Neural progenitor cell (in vitro differentiated cells): ENCODE data around the gene MUC7.

ENCODE experiments used
- EZH2phosphoT487 ChIP-seq: fragments of 200-600 bp; sonication (generic); IDR thresholded peaks from 2 replicates; pipeline ENCODE4 v1.6.1; 2017; ENCODE audit warnings: antibody characterized with exemption
- TF ChIP-seq, protein P1 (sequence below): fragments of 200-600 bp; sonication (generic); IDR thresholded peaks from 2 replicates; pipeline ENCODE4 v1.5.1; 2017; ENCODE audit warnings: antibody characterized with exemption, mild to moderate bottlenecking

DNA sequence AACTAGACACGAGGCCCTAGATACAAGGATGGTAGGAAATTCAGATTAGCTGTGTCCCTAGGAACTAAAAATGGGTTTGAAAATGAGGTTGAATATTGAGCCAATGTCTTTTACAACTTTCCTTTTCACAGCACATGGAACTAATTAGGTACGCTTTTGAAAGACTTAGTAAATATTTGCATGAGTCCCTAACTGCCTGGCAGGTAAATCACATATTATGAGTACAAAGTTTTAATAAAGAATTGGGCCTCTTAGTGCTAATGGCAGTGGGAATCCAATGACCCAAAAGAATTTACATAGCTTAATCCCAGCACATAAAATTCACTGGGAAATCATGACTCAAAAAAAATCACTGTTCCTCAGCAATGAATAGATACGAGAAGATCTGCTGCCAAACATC is 16.8 kb downstream of the MUC7 start:
- TF ChIP-seq, protein P1, sequence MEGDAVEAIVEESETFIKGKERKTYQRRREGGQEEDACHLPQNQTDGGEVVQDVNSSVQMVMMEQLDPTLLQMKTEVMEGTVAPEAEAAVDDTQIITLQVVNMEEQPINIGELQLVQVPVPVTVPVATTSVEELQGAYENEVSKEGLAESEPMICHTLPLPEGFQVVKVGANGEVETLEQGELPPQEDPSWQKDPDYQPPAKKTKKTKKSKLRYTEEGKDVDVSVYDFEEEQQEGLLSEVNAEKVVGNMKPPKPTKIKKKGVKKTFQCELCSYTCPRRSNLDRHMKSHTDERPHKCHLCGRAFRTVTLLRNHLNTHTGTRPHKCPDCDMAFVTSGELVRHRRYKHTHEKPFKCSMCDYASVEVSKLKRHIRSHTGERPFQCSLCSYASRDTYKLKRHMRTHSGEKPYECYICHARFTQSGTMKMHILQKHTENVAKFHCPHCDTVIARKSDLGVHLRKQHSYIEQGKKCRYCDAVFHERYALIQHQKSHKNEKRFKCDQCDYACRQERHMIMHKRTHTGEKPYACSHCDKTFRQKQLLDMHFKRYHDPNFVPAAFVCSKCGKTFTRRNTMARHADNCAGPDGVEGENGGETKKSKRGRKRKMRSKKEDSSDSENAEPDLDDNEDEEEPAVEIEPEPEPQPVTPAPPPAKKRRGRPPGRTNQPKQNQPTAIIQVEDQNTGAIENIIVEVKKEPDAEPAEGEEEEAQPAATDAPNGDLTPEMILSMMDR: no peak
- no peak for TF ChIP-seq EZH2phosphoT487
